GM23338 (cell line): Measurements from ENCODE around the gene AIP.

Experiments used
- CREB1 ChIP-seq: fragments of 250-450 bp; sonication (Bioruptor Pico); IDR thresholded peaks from 2 replicates; pipeline ENCODE4 v1.5.0; 2020; ENCODE audit warnings: low read depth, mild to moderate bottlenecking, moderate library complexity
- EZH2 ChIP-seq: fragments of 200-600 bp; sonication (generic); IDR thresholded peaks from one replicate; pipeline ENCODE4 v1.8.0; 2017; ENCODE audit warnings: antibody characterized with exemption, mild to moderate bottlenecking, low read depth; ENCODE audit not compliant: unreplicated experiment
- EZH2phosphoT487 ChIP-seq: fragments of 200-600 bp; sonication (generic); IDR thresholded peaks from one replicate; pipeline ENCODE4 v1.8.1; 2018; ENCODE audit warnings: antibody characterized with exemption; ENCODE audit not compliant: unreplicated experiment
- JUNB ChIP-seq: IDR thresholded peaks from one replicate; pipeline ENCODE4 v1.6.1; 2016; ENCODE audit warnings: antibody characterized with exemption; ENCODE audit not compliant: unreplicated experiment
- POLR2AphosphoS5 ChIP-seq: IDR thresholded peaks from 2 replicates; pipeline ENCODE4 v1.6.1; 2016; ENCODE audit warnings: antibody characterized with exemption, low read depth
- ZNF331 ChIP-seq: fragments of 250-450 bp; sonication (Bioruptor Pico); IDR thresholded peaks from 2 replicates; pipeline ENCODE4 v1.5.0; 2020; ENCODE audit warnings: low read depth, mild to moderate bottlenecking, moderate library complexity
- TF ChIP-seq, protein P1 (sequence below), 2 experiments: fragments of 200-600 bp in 1 of 2; sonication (generic) in 1 of 2; conservative IDR thresholded peaks; 2 replicates each; pipeline versions ENCODE4 v1.5.1 to v1.6.1; 2016 to 2017; ENCODE audit warnings: antibody characterized with exemption in 2 of 2, low read depth in 2 of 2, mild to moderate bottlenecking in 2 of 2, moderate library complexity in 1 of 2
- TF ChIP-seq, protein P2 (sequence below): fragments of 250-450 bp; sonication (Bioruptor Pico); IDR thresholded peaks from 2 replicates; pipeline ENCODE4 v1.5.0; 2020; ENCODE audit warnings: mild to moderate bottlenecking, moderate library complexity
- TF ChIP-seq, protein P3 (sequence below): IDR thresholded peaks from one replicate; pipeline ENCODE4 v1.6.1; 2018; ENCODE audit warnings: antibody characterized with exemption; ENCODE audit not compliant: unreplicated experiment

DNA sequence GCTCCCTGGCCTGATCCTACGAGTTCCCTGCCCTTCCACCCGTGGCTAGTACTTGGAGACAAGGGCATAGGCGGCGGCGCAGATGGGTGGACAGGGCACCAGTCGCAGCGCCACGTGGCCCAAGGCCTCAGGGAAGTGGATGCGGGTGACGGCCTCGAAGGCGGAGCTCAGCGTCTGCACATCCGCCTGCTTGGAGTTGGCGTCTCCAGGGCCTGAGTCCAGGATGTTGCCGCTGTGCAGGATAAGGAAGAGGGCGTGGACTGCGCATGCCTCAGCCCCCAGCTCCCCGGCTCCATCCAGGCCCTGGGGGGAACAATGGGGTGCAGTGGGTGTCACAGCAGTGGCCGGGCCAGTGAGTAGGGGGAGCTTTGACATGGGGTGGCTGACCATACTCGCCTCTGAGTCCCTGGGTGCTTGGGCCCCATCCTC is 15.7 kb downstream of the AIP start:
- TF ChIP-seq, protein P1, sequence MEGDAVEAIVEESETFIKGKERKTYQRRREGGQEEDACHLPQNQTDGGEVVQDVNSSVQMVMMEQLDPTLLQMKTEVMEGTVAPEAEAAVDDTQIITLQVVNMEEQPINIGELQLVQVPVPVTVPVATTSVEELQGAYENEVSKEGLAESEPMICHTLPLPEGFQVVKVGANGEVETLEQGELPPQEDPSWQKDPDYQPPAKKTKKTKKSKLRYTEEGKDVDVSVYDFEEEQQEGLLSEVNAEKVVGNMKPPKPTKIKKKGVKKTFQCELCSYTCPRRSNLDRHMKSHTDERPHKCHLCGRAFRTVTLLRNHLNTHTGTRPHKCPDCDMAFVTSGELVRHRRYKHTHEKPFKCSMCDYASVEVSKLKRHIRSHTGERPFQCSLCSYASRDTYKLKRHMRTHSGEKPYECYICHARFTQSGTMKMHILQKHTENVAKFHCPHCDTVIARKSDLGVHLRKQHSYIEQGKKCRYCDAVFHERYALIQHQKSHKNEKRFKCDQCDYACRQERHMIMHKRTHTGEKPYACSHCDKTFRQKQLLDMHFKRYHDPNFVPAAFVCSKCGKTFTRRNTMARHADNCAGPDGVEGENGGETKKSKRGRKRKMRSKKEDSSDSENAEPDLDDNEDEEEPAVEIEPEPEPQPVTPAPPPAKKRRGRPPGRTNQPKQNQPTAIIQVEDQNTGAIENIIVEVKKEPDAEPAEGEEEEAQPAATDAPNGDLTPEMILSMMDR (conservative IDR thresholded peaks at IDR 0.05; ENCODE audit: low read depth in 2 of 2) = no peak
- TF ChIP-seq EZH2 = no peak
- TF ChIP-seq POLR2AphosphoS5 = no peak
- no peak for TF ChIP-seq CREB1 (CRISPR knock-in tag)
- TF ChIP-seq, protein P2, sequence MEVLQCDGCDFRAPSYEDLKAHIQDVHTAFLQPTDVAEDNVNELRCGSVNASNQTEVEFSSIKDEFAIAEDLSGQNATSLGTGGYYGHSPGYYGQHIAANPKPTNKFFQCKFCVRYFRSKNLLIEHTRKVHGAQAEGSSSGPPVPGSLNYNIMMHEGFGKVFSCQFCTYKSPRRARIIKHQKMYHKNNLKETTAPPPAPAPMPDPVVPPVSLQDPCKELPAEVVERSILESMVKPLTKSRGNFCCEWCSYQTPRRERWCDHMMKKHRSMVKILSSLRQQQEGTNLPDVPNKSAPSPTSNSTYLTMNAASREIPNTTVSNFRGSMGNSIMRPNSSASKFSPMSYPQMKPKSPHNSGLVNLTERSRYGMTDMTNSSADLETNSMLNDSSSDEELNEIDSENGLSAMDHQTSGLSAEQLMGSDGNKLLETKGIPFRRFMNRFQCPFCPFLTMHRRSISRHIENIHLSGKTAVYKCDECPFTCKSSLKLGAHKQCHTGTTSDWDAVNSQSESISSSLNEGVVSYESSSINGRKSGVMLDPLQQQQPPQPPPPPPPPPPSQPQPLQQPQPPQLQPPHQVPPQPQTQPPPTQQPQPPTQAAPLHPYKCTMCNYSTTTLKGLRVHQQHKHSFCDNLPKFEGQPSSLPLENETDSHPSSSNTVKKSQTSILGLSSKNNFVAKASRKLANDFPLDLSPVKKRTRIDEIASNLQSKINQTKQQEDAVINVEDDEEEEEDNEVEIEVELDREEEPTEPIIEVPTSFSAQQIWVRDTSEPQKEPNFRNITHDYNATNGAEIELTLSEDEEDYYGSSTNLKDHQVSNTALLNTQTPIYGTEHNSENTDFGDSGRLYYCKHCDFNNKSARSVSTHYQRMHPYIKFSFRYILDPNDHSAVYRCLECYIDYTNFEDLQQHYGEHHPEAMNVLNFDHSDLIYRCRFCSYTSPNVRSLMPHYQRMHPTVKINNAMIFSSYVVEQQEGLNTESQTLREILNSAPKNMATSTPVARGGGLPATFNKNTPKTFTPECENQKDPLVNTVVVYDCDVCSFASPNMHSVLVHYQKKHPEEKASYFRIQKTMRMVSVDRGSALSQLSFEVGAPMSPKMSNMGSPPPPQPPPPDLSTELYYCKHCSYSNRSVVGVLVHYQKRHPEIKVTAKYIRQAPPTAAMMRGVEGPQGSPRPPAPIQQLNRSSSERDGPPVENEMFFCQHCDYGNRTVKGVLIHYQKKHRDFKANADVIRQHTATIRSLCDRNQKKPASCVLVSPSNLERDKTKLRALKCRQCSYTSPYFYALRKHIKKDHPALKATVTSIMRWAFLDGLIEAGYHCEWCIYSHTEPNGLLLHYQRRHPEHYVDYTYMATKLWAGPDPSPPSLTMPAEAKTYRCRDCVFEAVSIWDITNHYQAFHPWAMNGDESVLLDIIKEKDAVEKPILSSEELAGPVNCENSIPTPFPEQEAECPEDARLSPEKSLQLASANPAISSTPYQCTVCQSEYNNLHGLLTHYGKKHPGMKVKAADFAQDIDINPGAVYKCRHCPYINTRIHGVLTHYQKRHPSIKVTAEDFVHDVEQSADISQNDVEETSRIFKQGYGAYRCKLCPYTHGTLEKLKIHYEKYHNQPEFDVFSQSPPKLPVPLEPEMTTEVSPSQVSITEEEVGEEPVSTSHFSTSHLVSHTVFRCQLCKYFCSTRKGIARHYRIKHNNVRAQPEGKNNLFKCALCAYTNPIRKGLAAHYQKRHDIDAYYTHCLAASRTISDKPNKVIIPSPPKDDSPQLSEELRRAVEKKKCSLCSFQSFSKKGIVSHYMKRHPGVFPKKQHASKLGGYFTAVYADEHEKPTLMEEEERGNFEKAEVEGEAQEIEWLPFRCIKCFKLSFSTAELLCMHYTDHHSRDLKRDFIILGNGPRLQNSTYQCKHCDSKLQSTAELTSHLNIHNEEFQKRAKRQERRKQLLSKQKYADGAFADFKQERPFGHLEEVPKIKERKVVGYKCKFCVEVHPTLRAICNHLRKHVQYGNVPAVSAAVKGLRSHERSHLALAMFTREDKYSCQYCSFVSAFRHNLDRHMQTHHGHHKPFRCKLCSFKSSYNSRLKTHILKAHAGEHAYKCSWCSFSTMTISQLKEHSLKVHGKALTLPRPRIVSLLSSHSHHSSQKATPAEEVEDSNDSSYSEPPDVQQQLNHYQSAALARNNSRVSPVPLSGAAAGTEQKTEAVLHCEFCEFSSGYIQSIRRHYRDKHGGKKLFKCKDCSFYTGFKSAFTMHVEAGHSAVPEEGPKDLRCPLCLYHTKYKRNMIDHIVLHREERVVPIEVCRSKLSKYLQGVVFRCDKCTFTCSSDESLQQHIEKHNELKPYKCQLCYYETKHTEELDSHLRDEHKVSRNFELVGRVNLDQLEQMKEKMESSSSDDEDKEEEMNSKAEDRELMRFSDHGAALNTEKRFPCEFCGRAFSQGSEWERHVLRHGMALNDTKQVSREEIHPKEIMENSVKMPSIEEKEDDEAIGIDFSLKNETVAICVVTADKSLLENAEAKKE (CRISPR knock-in tag) = no peak
- TF ChIP-seq EZH2phosphoT487 = no peak
- no peak for TF ChIP-seq ZNF331
- no peak for TF ChIP-seq JUNB
- TF ChIP-seq, protein P3, sequence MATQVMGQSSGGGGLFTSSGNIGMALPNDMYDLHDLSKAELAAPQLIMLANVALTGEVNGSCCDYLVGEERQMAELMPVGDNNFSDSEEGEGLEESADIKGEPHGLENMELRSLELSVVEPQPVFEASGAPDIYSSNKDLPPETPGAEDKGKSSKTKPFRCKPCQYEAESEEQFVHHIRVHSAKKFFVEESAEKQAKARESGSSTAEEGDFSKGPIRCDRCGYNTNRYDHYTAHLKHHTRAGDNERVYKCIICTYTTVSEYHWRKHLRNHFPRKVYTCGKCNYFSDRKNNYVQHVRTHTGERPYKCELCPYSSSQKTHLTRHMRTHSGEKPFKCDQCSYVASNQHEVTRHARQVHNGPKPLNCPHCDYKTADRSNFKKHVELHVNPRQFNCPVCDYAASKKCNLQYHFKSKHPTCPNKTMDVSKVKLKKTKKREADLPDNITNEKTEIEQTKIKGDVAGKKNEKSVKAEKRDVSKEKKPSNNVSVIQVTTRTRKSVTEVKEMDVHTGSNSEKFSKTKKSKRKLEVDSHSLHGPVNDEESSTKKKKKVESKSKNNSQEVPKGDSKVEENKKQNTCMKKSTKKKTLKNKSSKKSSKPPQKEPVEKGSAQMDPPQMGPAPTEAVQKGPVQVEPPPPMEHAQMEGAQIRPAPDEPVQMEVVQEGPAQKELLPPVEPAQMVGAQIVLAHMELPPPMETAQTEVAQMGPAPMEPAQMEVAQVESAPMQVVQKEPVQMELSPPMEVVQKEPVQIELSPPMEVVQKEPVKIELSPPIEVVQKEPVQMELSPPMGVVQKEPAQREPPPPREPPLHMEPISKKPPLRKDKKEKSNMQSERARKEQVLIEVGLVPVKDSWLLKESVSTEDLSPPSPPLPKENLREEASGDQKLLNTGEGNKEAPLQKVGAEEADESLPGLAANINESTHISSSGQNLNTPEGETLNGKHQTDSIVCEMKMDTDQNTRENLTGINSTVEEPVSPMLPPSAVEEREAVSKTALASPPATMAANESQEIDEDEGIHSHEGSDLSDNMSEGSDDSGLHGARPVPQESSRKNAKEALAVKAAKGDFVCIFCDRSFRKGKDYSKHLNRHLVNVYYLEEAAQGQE = no peak
